GM12873 (cell line): ENCODE data around the gene TMEM253.

ENCODE experiments used
- CTCF ChIP-seq: IDR thresholded peaks from 2 replicates; pipeline ENCODE4 v1.5.1; 2012; ENCODE audit warnings: low read depth, mild to moderate bottlenecking, moderate library complexity, low read length, control low read depth; ENCODE audit not compliant: insufficient read depth; ENCODE audit errors: missing control alignments

Gene TMEM253

DNA sequence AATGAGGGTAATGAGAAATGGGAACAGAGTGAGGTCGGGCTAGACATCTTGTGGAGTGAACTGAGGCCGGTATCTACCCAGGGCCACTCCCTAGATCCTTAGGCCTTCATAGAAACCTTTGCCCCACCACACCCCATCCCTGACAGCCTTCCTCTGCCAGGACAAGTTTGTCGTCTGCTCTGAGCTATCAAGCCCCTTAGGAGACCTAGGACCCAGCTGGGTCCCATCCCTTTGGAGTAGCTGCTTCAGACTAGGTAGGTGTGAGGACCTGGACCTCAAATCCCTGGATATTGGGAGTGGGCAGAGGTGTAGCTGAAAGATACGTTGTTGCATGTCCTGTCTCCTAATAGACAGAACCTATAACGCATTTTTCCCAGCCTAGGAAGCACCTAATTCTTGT, at the start of gene TMEM253:
Gene TMEM253, plus strand, starts transcription at position 136 of the 400 bp plus-strand sequence. CDS start 278 bp downstream, outside the sequence.
- no peak for TF ChIP-seq CTCF

GRCh38 chr14:21053184-21054122, 47.4 kb upstream of the TMEM253 start:
- TF ChIP-seq CTCF = no peak

DNA sequence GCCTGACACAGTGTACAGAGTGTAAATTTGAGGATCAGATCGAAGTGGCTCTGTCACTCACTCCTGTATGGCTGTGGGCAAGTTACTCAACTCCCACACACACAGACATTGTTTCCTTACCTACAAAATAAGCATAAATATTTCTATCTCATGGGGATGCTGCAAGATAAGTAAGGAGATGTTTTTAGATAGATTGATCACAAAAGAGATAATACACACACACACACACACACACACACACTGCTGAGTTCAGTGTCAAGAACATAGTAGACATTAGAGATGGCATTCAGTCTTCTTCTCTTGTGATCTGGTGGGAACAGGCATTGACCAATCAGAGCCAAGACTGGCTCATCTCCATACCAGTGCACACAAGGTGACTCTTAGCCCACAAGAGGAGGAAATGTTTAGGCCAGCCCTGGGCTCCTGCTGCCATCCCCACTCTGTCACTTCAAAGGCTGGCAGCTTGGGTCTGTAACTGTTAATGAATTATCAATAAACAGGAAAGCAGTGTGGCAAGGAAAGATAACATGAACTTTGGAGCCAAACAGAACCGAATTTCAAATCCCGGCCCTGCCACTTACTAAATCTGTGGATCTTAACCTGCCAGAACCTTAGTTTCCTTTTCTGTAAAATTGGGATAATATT, 46.6 kb upstream of the TMEM253 start:
- TF ChIP-seq CTCF = no peak

DNA sequence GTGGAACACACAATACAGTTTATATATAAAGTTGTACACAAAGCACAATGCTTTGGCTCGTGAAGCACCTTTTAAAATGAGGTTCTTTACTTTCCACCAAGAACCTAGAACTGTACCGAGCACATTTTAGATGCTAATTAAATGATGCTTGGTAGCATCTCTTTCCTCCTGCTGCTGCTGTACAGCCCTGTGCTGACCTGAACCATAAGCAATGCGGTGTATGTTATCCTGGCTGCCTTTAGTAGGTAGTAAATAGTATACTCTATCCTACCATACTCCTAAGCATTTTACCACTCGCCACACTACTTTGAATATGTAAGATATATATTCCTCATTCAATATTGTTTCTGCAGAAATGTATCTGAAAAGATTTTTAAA, 46.1 kb upstream of the TMEM253 start:
- TF ChIP-seq CTCF = no peak

DNA sequence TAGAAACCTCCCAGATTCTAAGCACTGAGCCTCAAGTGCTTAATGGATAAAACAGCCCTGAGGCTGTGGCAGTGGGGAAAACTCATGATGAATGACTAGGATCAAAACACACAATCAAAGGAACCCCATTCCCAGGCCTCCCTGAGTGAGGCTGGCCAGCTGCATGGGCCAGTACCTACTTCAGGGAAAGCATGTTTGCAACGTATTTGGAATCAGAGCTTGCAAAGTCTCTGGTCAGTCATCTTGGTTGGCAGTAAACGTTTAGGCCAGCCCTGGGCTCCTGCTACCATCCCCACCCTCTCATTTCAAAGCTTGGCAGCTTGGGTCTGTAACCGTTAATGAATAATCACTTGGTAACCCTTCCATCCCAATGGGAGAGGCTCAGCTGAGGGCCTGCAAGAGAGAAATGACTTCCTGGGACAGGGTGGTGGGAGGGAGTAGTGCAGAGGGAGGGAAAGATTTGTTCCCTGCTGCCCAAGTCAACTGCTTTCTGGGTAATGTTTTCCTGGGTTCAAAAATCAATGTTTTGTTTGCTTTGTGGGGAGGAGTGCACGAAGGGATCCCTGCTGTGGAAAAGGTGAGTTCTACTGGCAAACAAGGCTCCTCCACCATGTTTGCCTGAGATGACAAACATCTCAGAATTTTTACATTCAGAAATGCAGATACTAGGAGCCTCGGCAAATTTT, 45.3 kb upstream of the TMEM253 start:
- TF ChIP-seq CTCF = no peak

DNA sequence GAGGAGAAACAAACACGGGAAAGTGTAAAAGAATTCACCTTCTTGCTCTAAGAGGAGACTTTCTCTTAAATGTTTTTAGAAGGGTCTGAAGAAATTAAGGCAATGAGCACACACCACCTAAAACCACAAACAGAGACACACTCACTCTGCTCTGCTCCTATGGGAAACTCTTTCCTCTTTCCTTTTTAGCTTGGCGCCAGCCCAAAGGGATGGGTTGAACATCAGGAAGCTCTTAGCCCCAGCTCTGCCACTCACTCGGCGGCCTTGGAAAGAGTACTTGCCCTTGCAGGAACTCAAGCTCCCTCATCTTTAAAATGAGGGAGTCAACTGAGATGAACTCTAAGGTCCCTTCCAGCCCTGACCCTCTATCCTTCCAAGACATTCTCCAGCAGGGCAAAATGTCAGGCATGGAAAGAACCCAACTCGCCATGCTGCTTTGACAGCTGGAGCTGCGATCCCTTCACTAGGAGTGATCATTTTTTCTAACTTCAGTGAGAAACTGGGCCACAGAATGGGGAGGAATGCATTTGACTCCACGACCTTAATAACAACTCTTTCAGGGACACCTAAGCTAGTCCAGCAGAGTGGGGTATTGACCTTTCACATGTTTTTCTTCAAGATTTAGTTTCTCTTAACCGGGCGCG, 44.2 kb upstream of the TMEM253 start:
- no peak for TF ChIP-seq CTCF
